GM19328 (cell line): ENCODE measurements around the gene SUPT6H.

Experiments
- ATAC-seq: cut with Tn5 transposase; IDR thresholded peaks from one replicate; pipeline ENCODE4 v1.9.1; 2021; ENCODE audit warnings: mild to moderate bottlenecking, moderate library complexity; ENCODE audit not compliant: unreplicated experiment

SUPT6H gene

DNA sequence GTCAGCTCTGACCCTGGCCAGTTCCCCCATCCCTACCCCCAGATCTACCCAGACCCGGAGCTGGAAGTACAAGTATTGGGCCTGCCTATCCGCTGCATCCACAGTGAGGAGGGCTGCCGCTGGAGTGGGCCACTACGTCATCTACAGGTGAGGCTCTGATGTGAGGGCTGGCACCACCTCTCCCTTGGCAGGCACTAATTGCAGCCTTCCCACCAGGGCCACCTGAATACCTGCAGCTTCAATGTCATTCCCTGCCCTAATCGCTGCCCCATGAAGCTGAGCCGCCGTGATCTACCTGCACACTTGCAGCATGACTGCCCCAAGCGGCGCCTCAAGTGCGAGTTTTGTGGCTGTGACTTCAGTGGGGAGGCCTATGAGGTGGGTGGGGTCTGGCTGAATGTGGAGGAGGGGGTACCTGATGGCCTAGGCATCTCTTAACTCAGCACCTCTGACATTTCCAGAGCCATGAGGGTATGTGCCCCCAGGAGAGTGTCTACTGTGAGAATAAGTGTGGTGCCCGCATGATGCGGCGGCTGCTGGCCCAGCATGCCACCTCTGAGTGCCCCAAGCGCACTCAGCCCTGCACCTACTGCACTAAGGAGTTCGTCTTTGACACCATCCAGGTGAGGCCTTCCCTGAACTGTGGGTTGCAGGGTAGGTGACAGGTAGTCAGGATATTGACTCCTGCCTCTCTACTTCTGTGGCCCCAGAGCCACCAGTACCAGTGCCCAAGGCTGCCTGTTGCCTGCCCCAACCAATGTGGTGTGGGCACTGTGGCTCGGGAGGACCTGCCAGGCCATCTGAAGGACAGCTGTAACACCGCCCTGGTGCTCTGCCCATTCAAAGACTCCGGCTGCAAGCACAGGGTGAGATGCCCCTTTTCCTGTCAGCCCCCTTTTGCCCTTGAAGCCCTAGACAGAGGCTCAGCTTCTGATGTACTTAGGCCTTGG, 86.1 kb downstream of the SUPT6H start:
- ATAC-seq = no peak

DNA sequence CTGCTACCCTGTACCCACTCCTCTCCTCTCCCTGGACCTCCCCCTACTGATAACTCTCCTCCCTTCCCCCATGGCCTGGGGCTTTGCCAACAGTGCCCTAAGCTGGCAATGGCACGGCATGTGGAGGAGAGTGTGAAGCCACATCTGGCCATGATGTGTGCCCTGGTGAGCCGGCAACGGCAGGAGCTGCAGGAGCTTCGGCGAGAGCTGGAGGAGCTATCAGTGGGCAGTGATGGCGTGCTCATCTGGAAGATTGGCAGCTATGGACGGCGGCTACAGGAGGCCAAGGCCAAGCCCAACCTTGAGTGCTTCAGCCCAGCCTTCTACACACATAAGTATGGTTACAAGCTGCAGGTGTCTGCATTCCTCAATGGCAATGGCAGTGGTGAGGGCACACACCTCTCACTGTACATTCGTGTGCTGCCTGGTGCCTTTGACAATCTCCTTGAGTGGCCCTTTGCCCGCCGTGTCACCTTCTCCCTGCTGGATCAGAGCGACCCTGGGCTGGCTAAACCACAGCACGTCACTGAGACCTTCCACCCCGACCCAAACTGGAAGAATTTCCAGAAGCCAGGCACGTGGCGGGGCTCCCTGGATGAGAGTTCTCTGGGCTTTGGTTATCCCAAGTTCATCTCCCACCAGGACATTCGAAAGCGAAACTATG, 87.0 kb downstream of the SUPT6H start:
- no peak for ATAC-seq

DNA sequence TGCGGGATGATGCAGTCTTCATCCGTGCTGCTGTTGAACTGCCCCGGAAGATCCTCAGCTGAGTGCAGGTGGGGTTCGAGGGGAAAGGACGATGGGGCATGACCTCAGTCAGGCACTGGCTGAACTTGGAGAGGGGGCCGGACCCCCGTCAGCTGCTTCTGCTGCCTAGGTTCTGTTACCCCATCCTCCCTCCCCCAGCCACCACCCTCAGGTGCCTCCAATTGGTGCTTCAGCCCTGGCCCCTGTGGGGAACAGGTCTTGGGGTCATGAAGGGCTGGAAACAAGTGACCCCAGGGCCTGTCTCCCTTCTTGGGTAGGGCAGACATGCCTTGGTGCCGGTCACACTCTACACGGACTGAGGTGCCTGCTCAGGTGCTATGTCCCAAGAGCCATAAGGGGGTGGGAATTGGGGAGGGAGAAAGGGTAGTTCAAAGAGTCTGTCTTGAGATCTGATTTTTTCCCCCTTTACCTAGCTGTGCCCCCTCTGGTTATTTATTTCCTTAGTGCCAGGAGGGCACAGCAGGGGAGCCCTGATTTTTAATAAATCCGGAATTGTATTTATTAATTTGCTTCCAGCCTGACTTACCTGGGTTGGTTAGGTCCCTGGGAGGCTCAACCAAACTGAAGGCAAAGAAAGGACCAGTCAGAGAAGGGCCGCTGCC, 87.6 kb downstream of the SUPT6H start:
- no peak for ATAC-seq

DNA sequence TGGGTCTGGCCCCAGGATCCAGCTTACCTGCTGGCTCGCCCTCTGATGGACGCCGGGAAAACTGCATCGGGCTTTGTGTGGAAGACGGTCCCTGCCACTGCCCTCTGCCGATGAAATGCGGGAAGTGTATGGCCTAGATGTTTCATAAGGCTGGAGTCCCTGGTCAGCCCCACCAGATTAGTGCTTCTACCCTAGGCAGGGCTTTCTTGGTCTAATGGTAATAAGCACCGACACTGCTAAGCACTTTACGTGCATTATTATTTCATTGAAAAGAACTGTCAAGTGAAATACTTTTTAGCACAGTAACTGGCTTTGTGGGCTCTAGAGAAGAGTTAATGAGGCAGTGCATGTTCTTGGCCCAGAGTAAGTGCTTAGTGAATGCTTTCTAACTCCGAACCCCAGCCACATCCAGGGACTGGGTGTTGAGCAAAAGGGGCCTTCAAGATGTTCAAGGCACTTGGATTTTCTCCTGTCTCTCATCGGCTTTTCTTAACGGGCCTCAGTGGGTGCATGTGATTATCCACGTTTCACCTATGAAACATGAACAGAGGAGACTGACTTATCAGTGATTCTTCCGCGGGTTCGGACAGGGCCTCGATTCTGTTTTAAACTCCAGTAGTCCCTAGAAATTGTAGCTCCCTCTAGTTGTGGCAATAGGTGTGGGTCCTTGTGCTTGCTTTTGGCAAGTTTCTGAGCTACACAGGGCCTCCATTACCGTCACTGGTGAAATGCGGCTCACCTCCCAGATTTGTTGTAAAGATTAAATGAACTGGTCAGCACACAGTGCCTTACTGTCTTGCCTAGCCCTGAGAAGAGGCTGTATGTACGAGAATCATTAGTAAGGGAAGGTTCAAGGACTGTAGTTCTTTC, 88.4 kb downstream of the SUPT6H start:
- ATAC-seq = peak; percentile 68

DNA sequence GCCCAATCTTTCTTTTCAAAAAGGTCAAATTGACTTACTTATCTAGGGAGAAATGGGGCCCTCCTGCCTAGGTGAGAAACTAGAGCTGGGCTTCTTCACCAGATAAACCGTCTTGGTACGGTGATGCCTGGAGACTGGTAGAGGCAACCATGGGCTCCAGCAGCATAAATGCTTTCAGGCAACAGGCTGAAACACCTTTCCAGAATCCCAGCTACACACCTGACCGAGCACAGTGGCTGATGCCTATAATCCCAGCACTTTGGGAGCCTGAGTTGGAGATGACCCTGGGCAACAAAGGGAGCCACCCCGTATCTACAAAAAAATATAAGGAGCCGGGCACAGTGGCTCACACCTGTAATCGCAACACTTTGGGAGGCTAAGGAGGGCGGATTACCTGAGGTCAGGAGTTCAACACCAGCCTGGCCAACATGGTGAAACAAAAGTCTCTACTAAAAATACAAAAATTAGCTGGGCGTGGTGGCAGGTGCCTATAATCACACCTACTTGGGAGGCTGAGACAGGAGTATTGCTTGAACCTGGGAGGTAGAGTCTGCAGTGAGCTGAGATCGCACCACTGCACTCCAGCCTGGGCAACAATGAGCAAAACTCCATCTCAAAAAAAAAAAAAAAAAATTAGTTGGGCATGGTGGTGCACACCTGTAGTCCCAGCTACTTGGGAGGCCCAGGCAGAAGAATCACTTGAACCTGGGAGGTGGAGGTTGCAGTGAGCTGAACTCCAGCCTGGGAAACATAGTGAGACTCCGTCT, 89.8 kb downstream of the SUPT6H start:
- no peak for ATAC-seq
